GM06990 (cell line): ENCODE results near the gene HLCS.

Experiments used
- DNase-seq: peaks from one replicate; pipeline ENCODE4 v3.0.0-alpha.2; 2011; ENCODE audit not compliant: insufficient read length; ENCODE audit errors: extremely low read depth
- H3K27me3 ChIP-seq: replicated peaks from 2 replicates; pipeline ENCODE4 v1.6.0; 2011; ENCODE audit warnings: low read length; ENCODE audit not compliant: control insufficient read depth, insufficient read depth
- H3K36me3 ChIP-seq: 2 replicates; pipeline ENCODE4 v1.5.1; 2011; ENCODE audit warnings: low read length; ENCODE audit not compliant: control insufficient read depth, insufficient read depth
- H3K4me3 ChIP-seq: replicated peaks from 2 replicates; pipeline ENCODE4 v1.5.1; 2011; ENCODE audit warnings: low read depth, mild to moderate bottlenecking, control low read depth, low read length
- TF ChIP-seq, protein P1 (sequence below): IDR thresholded peaks from 2 replicates; pipeline ENCODE4 v1.5.1; 2011; ENCODE audit warnings: low read length, control low read depth, mild to moderate bottlenecking, inconsistent platforms; ENCODE audit not compliant: insufficient read depth, poor library complexity, severe bottlenecking

HLCS gene

GRCh38 chr21:36735724-36736320, 230.6 kb downstream of the HLCS start:
- H3K4me3 ChIP-seq = no peak overlapping the region
- H3K36me3 ChIP-seq = no peaks in the 10 kb centered on the region
- TF ChIP-seq, protein P1, sequence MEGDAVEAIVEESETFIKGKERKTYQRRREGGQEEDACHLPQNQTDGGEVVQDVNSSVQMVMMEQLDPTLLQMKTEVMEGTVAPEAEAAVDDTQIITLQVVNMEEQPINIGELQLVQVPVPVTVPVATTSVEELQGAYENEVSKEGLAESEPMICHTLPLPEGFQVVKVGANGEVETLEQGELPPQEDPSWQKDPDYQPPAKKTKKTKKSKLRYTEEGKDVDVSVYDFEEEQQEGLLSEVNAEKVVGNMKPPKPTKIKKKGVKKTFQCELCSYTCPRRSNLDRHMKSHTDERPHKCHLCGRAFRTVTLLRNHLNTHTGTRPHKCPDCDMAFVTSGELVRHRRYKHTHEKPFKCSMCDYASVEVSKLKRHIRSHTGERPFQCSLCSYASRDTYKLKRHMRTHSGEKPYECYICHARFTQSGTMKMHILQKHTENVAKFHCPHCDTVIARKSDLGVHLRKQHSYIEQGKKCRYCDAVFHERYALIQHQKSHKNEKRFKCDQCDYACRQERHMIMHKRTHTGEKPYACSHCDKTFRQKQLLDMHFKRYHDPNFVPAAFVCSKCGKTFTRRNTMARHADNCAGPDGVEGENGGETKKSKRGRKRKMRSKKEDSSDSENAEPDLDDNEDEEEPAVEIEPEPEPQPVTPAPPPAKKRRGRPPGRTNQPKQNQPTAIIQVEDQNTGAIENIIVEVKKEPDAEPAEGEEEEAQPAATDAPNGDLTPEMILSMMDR = no peak
- H3K27me3 ChIP-seq = no peaks in the 10 kb centered on the region; the same call in 1 of the 2 replicates
- DNase-seq = no peak

- H3K36me3 ChIP-seq = no peaks in the 10 kb centered on the region
- DNase-seq = no peak
- H3K4me3 ChIP-seq = no peak overlapping the region
- no peaks in the 10 kb centered on the region; the same call in 1 of the 2 replicates for H3K27me3 ChIP-seq
- TF ChIP-seq, protein P1 = no peak
Measured at GRCh38 chr21:36735201-36735515, 231.3 kb downstream of the HLCS start.

DNA sequence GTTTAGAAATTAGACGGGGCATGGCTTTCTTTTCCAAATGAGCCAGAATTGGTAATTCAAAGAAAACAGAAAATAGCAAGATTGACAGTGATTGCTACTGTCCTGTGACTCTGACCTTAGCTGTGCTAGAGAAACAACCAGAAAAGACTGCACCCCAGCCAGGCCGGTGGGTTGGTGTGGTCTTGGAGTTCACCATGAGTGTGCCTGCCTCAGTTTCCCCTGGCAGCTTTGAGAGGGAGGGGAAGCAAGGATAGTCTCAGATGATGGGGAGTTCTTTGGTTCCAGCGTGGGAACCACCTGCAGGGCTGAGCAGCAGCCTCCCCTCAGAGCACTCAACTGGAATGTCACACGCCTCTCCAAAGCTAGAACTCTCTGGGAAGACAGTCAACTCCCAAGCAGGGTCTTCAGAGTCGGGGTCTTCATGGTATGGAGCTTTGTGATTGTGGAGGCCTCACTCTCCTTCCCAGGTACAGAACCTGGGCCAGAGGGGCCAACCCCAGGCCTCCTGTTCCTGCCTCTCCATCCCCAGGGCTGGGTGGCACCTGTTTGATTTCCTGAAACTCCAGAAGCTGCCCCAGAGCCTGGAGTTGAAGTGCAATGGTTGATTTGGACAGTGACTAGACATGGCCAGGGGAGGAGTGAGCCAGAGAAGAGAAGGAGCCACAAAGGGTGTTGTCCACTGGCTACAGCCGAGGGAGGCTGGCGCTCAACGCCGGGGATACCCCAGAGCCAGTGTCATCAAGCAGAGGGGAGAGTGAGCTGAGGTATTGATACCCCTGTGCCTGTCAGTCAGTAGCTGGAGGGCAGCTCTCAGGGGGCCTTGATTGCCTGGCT, 231.9 kb downstream of the HLCS start:
- TF ChIP-seq, protein P1 = no peak
- DNase-seq = no peak
- no peak overlapping the region for H3K4me3 ChIP-seq
- no peaks in the 10 kb centered on the region; the same call in 1 of the 2 replicates for H3K27me3 ChIP-seq
- no peaks in the 10 kb centered on the region for H3K36me3 ChIP-seq

GRCh38 chr21:36733857-36734256, 232.6 kb downstream of the HLCS start:
- Histone ChIP-seq H3K4me3 (no peak overlapping the region), H3K36me3 (no peaks in the 10 kb centered on the region), H3K27me3 (no peaks in the 10 kb centered on the region; the same call in 1 of the 2 replicates)
- DNase-seq = no peak
- TF ChIP-seq, protein P1 = no peak

- Histone ChIP-seq H3K27me3 (no peaks in the 10 kb centered on the region; the same call in 1 of the 2 replicates), H3K4me3 (no peak overlapping the region), H3K36me3 (no peaks in the 10 kb centered on the region)
- no peak for DNase-seq
- TF ChIP-seq, protein P1 = no peak
Measured at GRCh38 chr21:36732761-36733160, 233.7 kb downstream of the HLCS start.
